NCI-H2196 (cell line): ENCODE measurements around the gene MRPS25.
A peak's percentile ranks its signal among the peaks of the same experiment; 100 is the strongest.

Experiments
- DNase-seq: peaks from one replicate; lab custom pipeline; 2025; ENCODE audit not compliant: unreplicated experiment; lab: John Stamatoyannopoulos, UW

The MRPS25 gene

GRCh38 chr3:15064835-15065549 lies at the start of gene MRPS25:
Gene MRPS25, minus strand, starts transcription at chr3:15065315. Its CDS starts 121 bp downstream, at chr3:15065194.
- DNase-seq: peak; percentile 68

DNA sequence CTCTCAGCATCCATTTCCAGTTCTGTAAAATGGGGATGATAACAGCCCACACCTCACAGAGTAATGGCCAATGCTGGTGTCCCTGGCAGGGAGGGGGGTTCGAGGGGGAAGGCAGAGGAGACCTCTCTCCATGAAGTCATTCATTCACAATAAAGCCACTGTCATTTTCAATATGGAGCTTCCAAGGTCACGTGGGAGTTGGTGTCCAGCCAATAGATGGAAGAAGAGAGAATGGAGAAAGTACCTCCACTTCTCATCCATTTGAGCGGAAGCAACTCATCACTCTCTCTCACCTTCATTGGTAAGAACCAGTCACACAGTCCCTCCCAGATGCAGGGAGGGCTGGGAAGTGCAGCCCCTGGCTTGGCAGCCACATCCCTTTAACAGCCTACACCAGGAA lies 48.8 kb upstream of the MRPS25 start:
- no peak for DNase-seq

GRCh38 chr3:15113471-15113870 lies 48.4 kb upstream of the MRPS25 start:
- DNase-seq: no peak

- no peak for DNase-seq
Measured at GRCh38 chr3:15112011-15112410, 46.9 kb upstream of the MRPS25 start.

GRCh38 chr3:15110206-15110605 lies 45.1 kb upstream of the MRPS25 start:
- DNase-seq: no peak

- DNase-seq: no peak
Measured at GRCh38 chr3:15108869-15109268, 43.8 kb upstream of the MRPS25 start.

GRCh38 chr3:15108082-15108545 lies 43.0 kb upstream of the MRPS25 start:
- DNase-seq: peak; percentile 62

- no peak for DNase-seq
Measured at GRCh38 chr3:15107075-15107947, 42.2 kb upstream of the MRPS25 start.

DNA sequence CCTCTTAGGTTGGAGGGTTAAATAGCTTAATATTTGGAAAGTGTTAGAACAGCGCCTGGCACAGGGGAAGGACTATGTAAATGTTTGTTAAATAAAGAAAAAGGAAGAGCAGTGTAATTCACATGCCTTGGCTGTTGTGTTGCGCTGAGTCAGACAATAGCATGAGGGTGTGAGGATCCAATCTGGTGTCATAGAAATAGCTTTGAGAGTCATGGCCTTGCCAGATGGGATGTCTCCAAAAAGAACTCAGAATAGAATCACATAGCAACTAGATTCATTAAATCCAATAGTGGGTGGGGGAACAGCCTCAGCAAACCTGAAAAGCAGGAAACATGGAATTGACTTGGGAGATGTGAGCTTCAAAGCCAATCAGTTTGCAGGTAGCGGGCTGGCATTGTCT lies 37.7 kb upstream of the MRPS25 start:
- peak; percentile 35 for DNase-seq

DNA sequence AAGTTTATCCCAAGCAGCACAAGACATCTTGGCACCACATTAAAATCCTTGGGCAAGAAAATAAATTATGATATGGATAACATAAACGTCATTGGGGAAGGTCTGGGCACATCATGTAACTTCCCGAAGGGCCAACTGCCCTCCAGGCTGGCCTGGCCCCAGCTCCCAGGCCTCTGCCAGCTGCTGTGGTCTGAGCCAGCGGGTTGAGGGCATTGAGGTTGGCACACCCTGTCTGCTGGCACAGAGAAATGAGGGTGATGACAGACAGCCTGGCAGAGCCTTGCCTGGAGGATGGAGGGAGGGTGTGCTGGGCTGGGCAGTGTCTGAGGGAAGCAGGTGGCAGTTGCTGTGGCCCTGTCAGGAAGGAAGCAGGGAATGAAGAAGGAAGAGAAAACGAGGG lies 37.1 kb upstream of the MRPS25 start:
- peak; percentile 72 for DNase-seq

DNA sequence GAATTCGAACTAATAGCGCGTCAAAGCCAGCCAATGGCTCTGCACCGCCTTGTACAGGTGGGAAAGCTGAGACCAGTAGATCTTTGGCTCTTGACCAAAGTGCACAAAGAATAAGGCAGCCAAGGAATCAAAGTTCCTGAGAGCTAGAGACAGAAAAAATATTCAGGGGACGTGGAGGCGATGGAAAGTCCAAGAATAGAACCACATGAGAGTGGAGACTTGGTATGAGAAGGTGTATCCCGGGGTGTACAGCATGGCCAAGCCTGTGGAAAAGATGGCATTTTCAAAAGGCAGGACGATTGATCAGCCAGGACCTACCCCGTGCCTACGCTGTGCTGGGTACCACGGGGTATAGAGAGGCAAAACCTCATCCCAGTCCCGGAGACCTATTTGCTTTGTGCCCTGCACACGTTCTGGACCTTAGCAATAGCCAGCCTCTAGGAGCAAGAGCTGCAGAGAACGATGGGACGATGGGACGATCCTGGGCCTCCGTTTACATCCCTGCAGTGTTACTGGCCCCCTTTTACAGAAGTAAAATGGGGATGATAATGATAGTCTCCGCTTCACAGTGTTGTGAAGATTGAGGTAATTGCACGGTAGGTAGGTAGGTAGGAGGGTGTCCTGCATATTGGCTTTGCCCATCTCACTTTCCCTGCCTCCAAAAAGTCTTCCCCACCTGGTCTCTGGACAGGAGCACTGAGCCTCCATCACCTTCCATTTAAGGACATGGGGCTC lies 34.4 kb upstream of the MRPS25 start:
- DNase-seq: no peak

- peak; percentile 86 for DNase-seq
Measured at GRCh38 chr3:15098503-15099363, 33.6 kb upstream of the MRPS25 start, which contains the start of gene RBSN. Gene RBSN, minus strand, starts transcription at chr3:15099148. Its CDS starts 3,028 bp downstream, at chr3:15096120.

- DNase-seq: no peak
Measured at GRCh38 chr3:15097891-15098290, 32.8 kb upstream of the MRPS25 start.

DNA sequence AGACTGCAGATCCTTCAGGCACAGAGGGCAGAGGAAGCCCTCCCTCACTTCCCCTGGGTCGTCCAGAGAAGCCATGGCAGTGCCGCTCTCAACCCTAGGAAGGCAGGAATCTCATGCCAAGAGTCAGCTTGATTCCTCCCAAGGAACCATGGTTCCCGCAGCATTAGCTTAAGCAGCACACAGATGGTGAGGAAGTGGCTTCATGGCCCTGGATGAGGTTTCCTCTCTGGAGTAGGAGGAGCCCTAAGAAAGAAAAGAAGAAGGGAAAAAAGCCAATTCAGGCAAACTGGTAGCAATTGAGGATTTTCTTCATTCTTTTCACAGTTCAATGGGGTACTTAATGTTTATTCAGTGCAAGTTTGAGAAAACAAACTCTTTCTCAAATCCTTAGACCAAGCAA lies 30.9 kb upstream of the MRPS25 start:
- DNase-seq: no peak

GRCh38 chr3:15094187-15094875 lies 29.2 kb upstream of the MRPS25 start:
- DNase-seq: no peak

GRCh38 chr3:15092686-15093085 lies 27.6 kb upstream of the MRPS25 start:
- no peak for DNase-seq

DNA sequence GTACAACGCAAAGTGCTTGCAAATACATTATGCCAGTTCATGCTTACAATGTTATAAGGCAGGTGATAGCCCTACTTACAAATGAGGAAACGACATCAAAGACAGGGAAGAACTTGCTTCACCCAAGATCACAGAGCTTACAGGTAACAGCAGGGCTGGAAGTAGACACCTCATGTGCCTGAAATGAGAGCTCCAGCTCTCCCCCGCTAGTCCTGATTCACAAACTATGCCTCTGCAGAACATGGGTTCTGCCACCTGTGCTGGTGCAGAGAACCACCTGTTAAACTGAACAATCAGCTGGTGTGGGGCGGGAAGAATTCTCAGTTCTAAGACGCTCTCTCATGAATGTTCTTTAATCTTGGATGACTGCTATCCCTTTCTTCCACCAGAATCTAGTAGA lies 26.5 kb upstream of the MRPS25 start:
- DNase-seq: no peak

DNA sequence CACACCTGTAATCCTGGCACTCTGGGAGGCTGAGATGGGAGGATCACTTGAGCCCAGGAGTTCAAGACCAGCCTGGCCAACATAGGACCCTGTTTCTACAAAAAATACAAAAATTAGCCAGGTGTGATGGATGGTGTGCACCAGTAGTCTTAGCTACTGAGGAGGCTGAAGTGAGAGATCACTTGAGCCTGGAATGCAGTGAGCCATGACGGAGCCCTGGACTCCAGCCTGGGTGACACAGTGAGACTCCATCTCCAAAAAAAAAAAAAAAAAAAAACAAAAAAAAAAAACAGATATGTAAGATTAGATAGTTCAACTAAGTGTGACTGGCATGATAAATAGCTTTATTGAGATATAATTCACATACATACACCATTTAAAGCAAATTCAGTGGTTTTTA lies 24.1 kb upstream of the MRPS25 start:
- DNase-seq: no peak

- DNase-seq: no peak
Measured at GRCh38 chr3:15086699-15087098, 21.6 kb upstream of the MRPS25 start.

DNA sequence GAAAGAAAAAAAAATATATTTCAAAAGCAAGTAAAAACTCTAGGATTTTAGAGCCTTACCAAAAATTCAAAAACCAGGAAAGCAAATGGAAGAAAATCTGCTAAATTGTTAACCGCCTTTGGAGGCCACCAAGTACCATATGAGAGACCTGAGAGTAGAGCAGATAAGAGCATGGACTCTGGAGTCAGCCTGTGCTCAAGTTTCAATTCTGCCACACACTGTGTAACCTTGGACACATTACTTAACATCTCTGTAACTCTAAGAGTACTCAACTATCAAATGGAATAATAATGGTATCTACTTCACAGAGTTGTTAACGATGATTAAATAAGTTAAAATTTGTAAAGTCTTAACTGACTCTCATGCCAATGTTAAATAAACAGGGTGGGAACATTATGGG lies 21.1 kb upstream of the MRPS25 start:
- DNase-seq: no peak
